ENCODE measurements around the gene SLC22A1. TPM values are rescaled to one million over a fixed set of nuclear protein-coding genes. Genes with fewer than 3 reads are reported as not detected.

SLC22A1 gene
- total and polyA plus RNA-seq, 2 of the 13 experiments (the other 11 are each of a cell fraction or from before 2014, with no cell fraction given): 0.80 to 0.87 TPM

GRCh38 chr6:160172704-160173103, 51.1 kb downstream of the SLC22A1 start:
- FAIRE-seq: no peak
- Histone ChIP-seq H2AFZ (ENCODE audit: low read length) (no peak overlapping the region), H4K20me1 (ENCODE audit: insufficient read depth, low read length) (no peaks in the 10 kb centered on the region), H3K79me2 (ENCODE audit: insufficient read depth, low read length) (no peaks in the 10 kb centered on the region), H3K27ac (ENCODE audit: extremely low read length, insufficient read depth, low read length) (no peak overlapping the region), H3K4me2 (ENCODE audit: low read depth, low read length) (no peak overlapping the region), H3K4me3 (replicated peaks in 1 of 3; ENCODE audit: insufficient read depth in 1 of 3, low read depth in 2 of 3, low read length in 3 of 3) (no peak overlapping the region), H3K27me3 (ENCODE audit: control insufficient read depth in 1 of 2, insufficient read depth in 2 of 2, low read length in 2 of 2) (no peaks in the 10 kb centered on the region), H3K36me3 (replicated peaks in 1 of 2; ENCODE audit: control insufficient read depth in 1 of 2, insufficient read depth in 2 of 2, low read length in 2 of 2) (no peaks in the 10 kb centered on the region), H3K4me1 (ENCODE audit: insufficient read depth, low read length) (peaks cover 10% of the 10 kb centered on the region; the same call in 1 of the 2 replicates), H3K9me3 (ENCODE audit: low read length) (no peaks in the 10 kb centered on the region), H3K9ac (ENCODE audit: insufficient read depth, low read depth, low read length) (no peak overlapping the region)
- TF ChIP-seq SRF (IDR thresholded peaks at IDR 0.05; ENCODE audit: low read depth, low read length): no peak
- TF ChIP-seq PLSCR1 (CRISPR knock-in tag; IDR thresholded peaks at IDR 0.05; ENCODE audit: borderline replicate concordance): no peak
- TF ChIP-seq UBTF (CRISPR knock-in tag; IDR thresholded peaks at IDR 0.05): no peak
- no peak for TF ChIP-seq SMAD1 (CRISPR knock-in tag; IDR thresholded peaks at IDR 0.05; ENCODE audit: borderline replicate concordance, low read depth)
- TF ChIP-seq SMAD9 (CRISPR knock-in tag; IDR thresholded peaks at IDR 0.05): no peak
- TF ChIP-seq CBX1 (IDR thresholded peaks at IDR 0.05; ENCODE audit: low read depth): no peak
- no peak for TF ChIP-seq ZSCAN9 (CRISPR knock-in tag; IDR thresholded peaks at IDR 0.05; ENCODE audit: borderline replicate concordance)
- TF ChIP-seq SMYD3 (CRISPR knock-in tag; IDR thresholded peaks at IDR 0.05): no peak
- TF ChIP-seq ZNF329 (CRISPR knock-in tag; IDR thresholded peaks at IDR 0.05; ENCODE audit: low read depth): no peak
- no peak for TF ChIP-seq ZFP36L1 (CRISPR knock-in tag; IDR thresholded peaks at IDR 0.05)
- TF ChIP-seq PRDM10 (CRISPR knock-in tag; IDR thresholded peaks at IDR 0.05; ENCODE audit: low read depth): no peak
- no peak for TF ChIP-seq NFE2L1 (CRISPR knock-in tag; IDR thresholded peaks at IDR 0.05; ENCODE audit: borderline replicate concordance)
- WGBS (ENCODE audit: low lambda C conversion rate): 36% methylated on average over 5 of the region's 5 CpGs
- ChIA-PET CTCF (ENCODE audit: low intra/inter-chr PET ratio, low total read pairs) (no interaction called here), POLR2A (no interaction called here)
- no TSS peak for BruUV-seq (replicated peaks)
- no peak for ATAC-seq
- DNase-seq (ENCODE audit: low spot score): no peak
- in situ Hi-C loops (cut with HindIII; ENCODE audit: extremely low pct_ligation_motif_present, low pct_unique_long_range_greater_than_20kb): no loop called here
- intact Hi-C loops (cut with micrococcal nuclease; ENCODE audit: unreplicated experiment): no loop called here

Measured in HepG2 (cell line).